Left lung (tissue), 10 donors: Measurements from ENCODE around the gene CDHR3. TPM values are rescaled to one million over a fixed set of nuclear protein-coding genes. Genes with fewer than 3 reads are reported as not detected.

Experiments used
- ATAC-seq: fragments of 200-7000 bp; cut with Tn5 transposase; one replicate; pipeline ENCODE4 v1.9.1; 2020; ENCODE audit warnings: moderate library complexity
- DNase-seq, 4 donors: peaks; one replicate each; pipeline ENCODE4 v3.0.0-alpha.2; 2013 to 2020
- H3K27ac ChIP-seq, 2 donors: fragments of 200-600 bp; sonication (generic) in 1 of 2; one replicate each; pipeline versions ENCODE4 v1.5.0 to v1.8.0; 2020 to 2021
- H3K27me3 ChIP-seq, 2 donors: fragments of 200-600 bp; sonication (generic) in 1 of 2; one replicate each; pipeline versions ENCODE4 v1.5.0 to v1.8.0; 2020 to 2021
- H3K36me3 ChIP-seq, 2 donors: fragments of 200-600 bp; sonication (generic) in 1 of 2; one replicate each; pipeline versions ENCODE4 v1.5.0 to v1.8.0; 2020 to 2021
- H3K4me1 ChIP-seq, 2 donors: fragments of 200-600 bp; one replicate each; pipeline ENCODE4 v1.8.0; 2021
- H3K4me3 ChIP-seq, 2 donors: fragments of 200-600 bp; sonication (generic) in 1 of 2; one replicate each; pipeline versions ENCODE4 v1.5.0 to v1.8.0; 2020 to 2021; ENCODE audit warnings: mild to moderate bottlenecking in 1 of 2
- H3K9me3 ChIP-seq, 2 donors: fragments of 200-600 bp; sonication (generic) in 1 of 2; one replicate each; pipeline versions ENCODE4 v1.5.0 to v1.8.0; 2020 to 2021
- CTCF ChIP-seq, 2 donors: fragments of 200-600 bp; sonication (generic) in 1 of 2; IDR thresholded peaks; one replicate each; pipeline versions ENCODE4 v1.5.0 to v1.8.0; 2021; ENCODE audit warnings: antibody characterized with exemption in 2 of 2
- intact Hi-C, 2 donors: fragments of 100-400 bp; cut with DNase I; formaldehyde crosslinking; loops; one replicate each; pipeline versions ENCODE4 v1.11.2 to v1.14.2; 2022
- polyA plus RNA-seq, 6 donors: library from polyadenylated mRNA; unstranded; fragments of 120-200 nt; gene quantifications; one replicate each; pipeline ENCODE4 v1.2.1, GENCODE V29; 2013; ENCODE audit not compliant: insufficient read length in 6 of 6
- total RNA-seq, 2 donors: library from RNA; stranded (reverse); fragmentation: NEBNext Ultra II Directional; extraction: Animal tissue kit (Norgen Biotek cat#: 25700); gene quantifications; one replicate each; pipeline ENCODE4 v1.2.1, GENCODE V29; 2021
- donor health status: DM: no; HTN: yes; CAD: no.
- donor health status: DM: no; HTN: no; CAD: no.

CDHR3 gene
- total and polyA plus RNA-seq, 8 donors: 2.8 to 44.0 (median 24.8) TPM

- no peaks in the 10 kb centered on the region for H3K9me3 ChIP-seq
- H3K36me3 ChIP-seq: no peaks in the 10 kb centered on the region
- no peaks in the 10 kb centered on the region for H3K27me3 ChIP-seq
- ATAC-seq (peak; percentile 16), DNase-seq (no peak)
- no peak overlapping the region for H3K27ac ChIP-seq
- intact Hi-C loops: no loop called here
- no peaks in the 10 kb centered on the region for H3K4me1 ChIP-seq
- H3K4me3 ChIP-seq: no peak overlapping the region
- TF ChIP-seq CTCF (IDR thresholded peaks at IDR 0.05): no peak
Measured at GRCh38 chr7:105975770-105976417, 12.8 kb downstream of the CDHR3 start.

GRCh38 chr7:105976868-105977267 lies 13.8 kb downstream of the CDHR3 start:
- ATAC-seq: no peak
- TF ChIP-seq CTCF (IDR thresholded peaks at IDR 0.05): no peak
- no peaks in the 10 kb centered on the region for H3K9me3 ChIP-seq

GRCh38 chr7:105978035-105978434 lies 15.0 kb downstream of the CDHR3 start:
- Histone ChIP-seq H3K9me3 (no peaks in the 10 kb centered on the region), H3K4me3 (no peak overlapping the region), H3K36me3 (no peaks in the 10 kb centered on the region), H3K27me3 (no peaks in the 10 kb centered on the region), H3K4me1 (no peaks in the 10 kb centered on the region), H3K27ac (no peak overlapping the region)
- intact Hi-C loops: no loop called here
- DNase-seq: peak in 1 of 4 donors; percentile 45
- no peak for TF ChIP-seq CTCF (IDR thresholded peaks at IDR 0.05)
- peak; percentile 86 for ATAC-seq

More at GRCh38 chr7:105976868-105977267, 13.8 kb downstream of the CDHR3 start:
- no peak for DNase-seq
- no peaks in the 10 kb centered on the region for H3K4me1 ChIP-seq
- intact Hi-C loops: no loop called here
- H3K27ac ChIP-seq: no peak overlapping the region
- H3K4me3 ChIP-seq: no peak overlapping the region
- H3K27me3 ChIP-seq: no peaks in the 10 kb centered on the region
- H3K36me3 ChIP-seq: no peaks in the 10 kb centered on the region

GRCh38 chr7:105978974-105979373 lies 15.9 kb downstream of the CDHR3 start:
- no peak for DNase-seq

GRCh38 chr7:105979405-105979804 lies 16.3 kb downstream of the CDHR3 start:
- ATAC-seq (no peak), DNase-seq (no peak)
- H3K4me1 ChIP-seq: no peaks in the 10 kb centered on the region
- no peak overlapping the region for H3K4me3 ChIP-seq
- no peaks in the 10 kb centered on the region for H3K27me3 ChIP-seq
- no peaks in the 10 kb centered on the region for H3K9me3 ChIP-seq
- H3K36me3 ChIP-seq: no peaks in the 10 kb centered on the region
- intact Hi-C loops: no loop called here
- H3K27ac ChIP-seq: no peak overlapping the region
- TF ChIP-seq CTCF (IDR thresholded peaks at IDR 0.05): no peak

More at GRCh38 chr7:105978974-105979373, 15.9 kb downstream of the CDHR3 start:
- Histone ChIP-seq H3K4me1 (no peaks in the 10 kb centered on the region), H3K27ac (no peak overlapping the region), H3K36me3 (no peaks in the 10 kb centered on the region), H3K9me3 (no peaks in the 10 kb centered on the region), H3K27me3 (no peaks in the 10 kb centered on the region), H3K4me3 (no peak overlapping the region)
- intact Hi-C loops: no loop called here
- no peak for ATAC-seq
- no peak for TF ChIP-seq CTCF (IDR thresholded peaks at IDR 0.05)
